ENCODE results near the gene CNTNAP5.

DNA sequence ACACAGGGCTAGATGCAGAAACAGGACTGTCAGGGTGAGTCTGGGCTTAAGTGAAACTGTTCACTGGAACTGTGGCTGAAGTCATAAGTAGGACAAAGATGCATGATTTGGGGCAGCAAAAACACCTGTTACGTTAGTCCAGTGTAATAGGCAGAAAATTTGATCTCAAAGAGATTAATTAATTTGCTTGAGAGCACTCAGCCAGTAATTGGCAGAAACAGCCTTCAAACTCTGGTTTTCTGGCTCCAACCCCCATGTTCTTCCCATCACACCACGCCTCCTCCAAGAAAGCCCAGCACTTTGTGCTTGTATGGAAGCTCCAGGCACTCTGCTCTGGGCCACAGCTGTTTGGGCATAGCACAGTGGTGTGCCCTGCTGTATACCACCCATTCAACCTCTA is 54.0 kb downstream of the CNTNAP5 start:
- TF ChIP-seq, protein P1, sequence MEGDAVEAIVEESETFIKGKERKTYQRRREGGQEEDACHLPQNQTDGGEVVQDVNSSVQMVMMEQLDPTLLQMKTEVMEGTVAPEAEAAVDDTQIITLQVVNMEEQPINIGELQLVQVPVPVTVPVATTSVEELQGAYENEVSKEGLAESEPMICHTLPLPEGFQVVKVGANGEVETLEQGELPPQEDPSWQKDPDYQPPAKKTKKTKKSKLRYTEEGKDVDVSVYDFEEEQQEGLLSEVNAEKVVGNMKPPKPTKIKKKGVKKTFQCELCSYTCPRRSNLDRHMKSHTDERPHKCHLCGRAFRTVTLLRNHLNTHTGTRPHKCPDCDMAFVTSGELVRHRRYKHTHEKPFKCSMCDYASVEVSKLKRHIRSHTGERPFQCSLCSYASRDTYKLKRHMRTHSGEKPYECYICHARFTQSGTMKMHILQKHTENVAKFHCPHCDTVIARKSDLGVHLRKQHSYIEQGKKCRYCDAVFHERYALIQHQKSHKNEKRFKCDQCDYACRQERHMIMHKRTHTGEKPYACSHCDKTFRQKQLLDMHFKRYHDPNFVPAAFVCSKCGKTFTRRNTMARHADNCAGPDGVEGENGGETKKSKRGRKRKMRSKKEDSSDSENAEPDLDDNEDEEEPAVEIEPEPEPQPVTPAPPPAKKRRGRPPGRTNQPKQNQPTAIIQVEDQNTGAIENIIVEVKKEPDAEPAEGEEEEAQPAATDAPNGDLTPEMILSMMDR (IDR thresholded peaks at IDR 0.05), result no peak
- no peak for TF ChIP-seq POLR2A (IDR thresholded peaks at IDR 0.05; ENCODE audit: low read depth)

Data from esophagus muscularis mucosa (tissue), 3 donors.